HUES48 (cell line): Measurements from ENCODE around the gene SMC1A.
"Not testable (repeated sequence)": the region's sequence is repeated elsewhere in the genome, so short reads cannot be mapped to it uniquely, and the experiment has no call there.

Source experiments
- H3K27ac ChIP-seq: one replicate; pipeline ENCODE4 v1.7.0; 2013; ENCODE audit warnings: low read depth, low read length, inconsistent platforms
- H3K27me3 ChIP-seq: 2 replicates; pipeline ENCODE4 v1.6.1; 2013; ENCODE audit warnings: mild to moderate bottlenecking, low read length; ENCODE audit not compliant: control insufficient read depth, insufficient read depth
- H3K36me3 ChIP-seq: 2 replicates; pipeline ENCODE4 v1.6.1; 2013; ENCODE audit warnings: low read length; ENCODE audit not compliant: control insufficient read depth, insufficient read depth
- H3K4me1 ChIP-seq: 2 replicates; pipeline ENCODE4 v1.6.1; 2013; ENCODE audit warnings: mild to moderate bottlenecking, low read length; ENCODE audit not compliant: control insufficient read depth, insufficient read depth
- H3K4me3 ChIP-seq: 2 replicates; pipeline ENCODE4 v1.5.1; 2013; ENCODE audit warnings: mild to moderate bottlenecking, low read depth, low read length
- H3K9ac ChIP-seq: 2 replicates; pipeline ENCODE4 v1.6.1; 2013; ENCODE audit warnings: mild to moderate bottlenecking, low read depth, low read length, moderate library complexity
- H3K9me3 ChIP-seq: 2 replicates; pipeline ENCODE4 v1.6.1; 2013; ENCODE audit warnings: low read length; ENCODE audit not compliant: control insufficient read depth, insufficient read depth

SMC1A gene

GRCh38 chrX:53376888-53377287 lies 45.6 kb downstream of the SMC1A start:
- H3K4me1 ChIP-seq = no peaks in the 10 kb centered on the region

GRCh38 chrX:53374923-53375322 lies 47.5 kb downstream of the SMC1A start:
- Histone ChIP-seq H3K9ac (no peak overlapping the region), H3K36me3 (peaks cover 25% of the 10 kb centered on the region), H3K27ac (no peak overlapping the region), H3K9me3 (peaks cover 11% of the 10 kb centered on the region), H3K4me1 (no peaks in the 10 kb centered on the region), H3K27me3 (no peaks in the 10 kb centered on the region), H3K4me3 (no peak overlapping the region)

More at GRCh38 chrX:53376888-53377287, 45.6 kb downstream of the SMC1A start:
- Histone ChIP-seq H3K27me3 (no peaks in the 10 kb centered on the region), H3K9me3 (peaks cover 19% of the 10 kb centered on the region), H3K9ac (no peak overlapping the region), H3K4me3 (no peak overlapping the region), H3K27ac (no peak overlapping the region), H3K36me3 (peaks cover 45% of the 10 kb centered on the region)

- peaks cover 12% of the 10 kb centered on the region for H3K9me3 ChIP-seq
- no peaks in the 10 kb centered on the region for H3K27me3 ChIP-seq
- peaks cover 19% of the 10 kb centered on the region for H3K36me3 ChIP-seq
- H3K4me1 ChIP-seq = no peaks in the 10 kb centered on the region
- no peak overlapping the region for H3K27ac ChIP-seq
- no peak overlapping the region for H3K9ac ChIP-seq
- H3K4me3 ChIP-seq = no peak overlapping the region
Measured at GRCh38 chrX:53374222-53374820, 48.1 kb downstream of the SMC1A start.

GRCh38 chrX:53373307-53373706 lies 49.1 kb downstream of the SMC1A start:
- H3K4me1 ChIP-seq = no peaks in the 10 kb centered on the region
- H3K9ac ChIP-seq = no peak overlapping the region
- H3K4me3 ChIP-seq = no peak overlapping the region
- H3K36me3 ChIP-seq = peaks cover 9% of the 10 kb centered on the region
- H3K27ac ChIP-seq = no peak overlapping the region
- H3K27me3 ChIP-seq = no peaks in the 10 kb centered on the region
- H3K9me3 ChIP-seq = peaks cover 12% of the 10 kb centered on the region

GRCh38 chrX:53366454-53366853 lies 56.0 kb downstream of the SMC1A start:
- H3K36me3 ChIP-seq, H3K27me3 ChIP-seq, H3K27ac ChIP-seq, H3K4me3 ChIP-seq, H3K9ac ChIP-seq, H3K4me1 ChIP-seq: not testable (repeated sequence)
- peaks cover 18% of the 10 kb centered on the region for H3K9me3 ChIP-seq

GRCh38 chrX:53362449-53362848 lies 60.0 kb downstream of the SMC1A start:
- Histone ChIP-seq H3K9ac (no peak overlapping the region), H3K4me1 (no peaks in the 10 kb centered on the region), H3K36me3 (no peaks in the 10 kb centered on the region), H3K27ac (no peak overlapping the region), H3K27me3 (no peaks in the 10 kb centered on the region), H3K4me3 (no peak overlapping the region), H3K9me3 (peaks cover 14% of the 10 kb centered on the region)

- no peaks in the 10 kb centered on the region for H3K36me3 ChIP-seq
- no peak overlapping the region for H3K27ac ChIP-seq
- no peak overlapping the region for H3K9ac ChIP-seq
- H3K4me3 ChIP-seq = no peak overlapping the region
- peaks cover 17% of the 10 kb centered on the region for H3K9me3 ChIP-seq
- H3K4me1 ChIP-seq = no peaks in the 10 kb centered on the region
- H3K27me3 ChIP-seq = no peaks in the 10 kb centered on the region
Measured at GRCh38 chrX:53357799-53358530, 64.5 kb downstream of the SMC1A start.

GRCh38 chrX:53356186-53356585 lies 66.3 kb downstream of the SMC1A start:
- Histone ChIP-seq H3K27me3 (no peaks in the 10 kb centered on the region), H3K4me1 (no peaks in the 10 kb centered on the region), H3K4me3 (no peak overlapping the region), H3K9ac (no peak overlapping the region), H3K27ac (no peak overlapping the region), H3K36me3 (no peaks in the 10 kb centered on the region), H3K9me3 (peaks cover 24% of the 10 kb centered on the region)

GRCh38 chrX:53354669-53355068 lies 67.8 kb downstream of the SMC1A start:
- H3K9ac ChIP-seq = no peak overlapping the region
- H3K9me3 ChIP-seq = peaks cover 30% of the 10 kb centered on the region
- H3K27me3 ChIP-seq = no peaks in the 10 kb centered on the region
- no peaks in the 10 kb centered on the region for H3K4me1 ChIP-seq
- no peak overlapping the region for H3K27ac ChIP-seq
- H3K36me3 ChIP-seq = no peaks in the 10 kb centered on the region
- H3K4me3 ChIP-seq = no peak overlapping the region

GRCh38 chrX:53347948-53348347 lies 74.5 kb downstream of the SMC1A start:
- Histone ChIP-seq H3K4me1 (no peaks in the 10 kb centered on the region), H3K36me3 (no peaks in the 10 kb centered on the region), H3K9me3 (peaks cover 23% of the 10 kb centered on the region), H3K9ac (no peak overlapping the region), H3K27ac (no peak overlapping the region), H3K4me3 (no peak overlapping the region), H3K27me3 (no peaks in the 10 kb centered on the region)

GRCh38 chrX:53340852-53341645 lies 81.4 kb downstream of the SMC1A start:
- H3K27ac ChIP-seq = no peak overlapping the region

More at GRCh38 chrX:53340852-53341645, 81.4 kb downstream of the SMC1A start:
- Histone ChIP-seq H3K36me3 (no peaks in the 10 kb centered on the region), H3K4me3 (no peak overlapping the region), H3K4me1 (no peaks in the 10 kb centered on the region), H3K9me3 (peaks cover 8% of the 10 kb centered on the region; the same call in 1 of the 2 replicates), H3K27me3 (no peaks in the 10 kb centered on the region), H3K9ac (no peak overlapping the region)
